Measurements from ENCODE around the gene ETV1.

ETV1 gene

GRCh38 chr7:13998866-13999265 lies 9.4 kb upstream of the ETV1 start:
- TF ChIP-seq CTCF (IDR thresholded peaks at IDR 0.05; ENCODE audit: extremely low read depth, insufficient read depth, missing control alignments): no peak
- in situ Hi-C loops (cut with MboI; ENCODE audit: low pct_unique_long_range_greater_than_20kb, low sequenced_read_pairs, unreplicated experiment): no loop called here
- DNase-seq (ENCODE audit: low spot score): no peak

GRCh38 chr7:13992596-13992964 lies 3.1 kb upstream of the ETV1 start:
- TF ChIP-seq CTCF (IDR thresholded peaks at IDR 0.05; ENCODE audit: extremely low read depth, insufficient read depth, missing control alignments): no peak
- DNase-seq (ENCODE audit: low spot score): no peak
- in situ Hi-C loops (cut with MboI; ENCODE audit: low pct_unique_long_range_greater_than_20kb, low sequenced_read_pairs, unreplicated experiment): no loop called here

GRCh38 chr7:13991791-13992595 lies 2.5 kb upstream of the ETV1 start:
- no peak for TF ChIP-seq CTCF (IDR thresholded peaks at IDR 0.05; ENCODE audit: extremely low read depth, insufficient read depth, missing control alignments)
- in situ Hi-C loops (cut with MboI; ENCODE audit: low pct_unique_long_range_greater_than_20kb, low sequenced_read_pairs, unreplicated experiment): no loop called here
- no peak for DNase-seq (ENCODE audit: low spot score)

GRCh38 chr7:13990984-13991790 lies 1.7 kb upstream of the ETV1 start:
- DNase-seq (ENCODE audit: low spot score): peak; percentile 59
- in situ Hi-C loops (cut with MboI; ENCODE audit: low pct_unique_long_range_greater_than_20kb, low sequenced_read_pairs, unreplicated experiment): no loop called here
- TF ChIP-seq CTCF (IDR thresholded peaks at IDR 0.05; ENCODE audit: extremely low read depth, insufficient read depth, missing control alignments): no peak

GRCh38 chr7:13990319-13990983 lies 985 bp upstream of the ETV1 start:
- in situ Hi-C loops (cut with MboI; ENCODE audit: low pct_unique_long_range_greater_than_20kb, low sequenced_read_pairs, unreplicated experiment): no loop called here
- DNase-seq (ENCODE audit: low spot score): peak; percentile 14
- TF ChIP-seq CTCF (IDR thresholded peaks at IDR 0.05; ENCODE audit: extremely low read depth, insufficient read depth, missing control alignments): no peak

- no peak for DNase-seq (ENCODE audit: low spot score)
- TF ChIP-seq CTCF (IDR thresholded peaks at IDR 0.05; ENCODE audit: extremely low read depth, insufficient read depth, missing control alignments): no peak
- in situ Hi-C loops (cut with MboI; ENCODE audit: low pct_unique_long_range_greater_than_20kb, low sequenced_read_pairs, unreplicated experiment): no loop called here
Observed at GRCh38 chr7:13989949-13990305, 461 bp upstream of the ETV1 start.

All from GM13977 (cell line).